Mesodermal cell (in vitro differentiated cells): ENCODE results near the gene PEAK3.
"Not testable (repeated sequence)": the region's sequence is repeated elsewhere in the genome, so short reads cannot be mapped to it uniquely, and the experiment has no call there.

ENCODE experiments used
- H3K27ac ChIP-seq: 2 replicates; pipeline ENCODE4 v1.7.0; 2013; ENCODE audit warnings: mild to moderate bottlenecking, low read depth, low read length, moderate library complexity; ENCODE audit not compliant: severe bottlenecking
- H3K36me3 ChIP-seq: 2 replicates; pipeline ENCODE4 v1.7.1; 2013; ENCODE audit warnings: mild to moderate bottlenecking, low read length, moderate library complexity; ENCODE audit not compliant: control insufficient read depth, insufficient read depth
- H3K4me1 ChIP-seq: one replicate; pipeline ENCODE4 v1.7.1; 2013; ENCODE audit warnings: mild to moderate bottlenecking, low read length; ENCODE audit not compliant: insufficient read depth, control insufficient read depth, poor library complexity, severe bottlenecking
- H3K4me3 ChIP-seq: 2 replicates; pipeline ENCODE4 v1.7.0; 2013; ENCODE audit warnings: low read length, control low read depth, mild to moderate bottlenecking; ENCODE audit not compliant: insufficient read depth, poor library complexity, severe bottlenecking; ENCODE audit errors: extremely low read depth
- H3K9me3 ChIP-seq: 2 replicates; pipeline ENCODE4 v1.7.1; 2013; ENCODE audit warnings: mild to moderate bottlenecking, low read length, moderate library complexity; ENCODE audit not compliant: control insufficient read depth
- WGBS, 2 experiments: methylation state at CpG; one replicate each; pipeline ENCODE4 v1.1.5; 2013; ENCODE audit warnings: missing lambda C conversion rate in 2 of 2; ENCODE audit not compliant: insufficient coverage in 2 of 2; 5-methylcytosine and 5-hydroxymethylcytosine counted together

Gene PEAK3

GRCh38 chr19:2287585-2288337 is 5.8 kb upstream of the PEAK3 start:
- H3K4me3 ChIP-seq: no peak overlapping the region
- no peak overlapping the region for H3K27ac ChIP-seq
- no peaks in the 10 kb centered on the region for H3K9me3 ChIP-seq
- no peaks in the 10 kb centered on the region for H3K36me3 ChIP-seq
- H3K4me1 ChIP-seq: peaks cover 13% of the 10 kb centered on the region
- 86 to 87% methylated on average over 10 to 13 of the region's 13 CpGs for WGBS, 2 experiments

GRCh38 chr19:2286402-2287140 is 4.6 kb upstream of the PEAK3 start:
- H3K4me1 ChIP-seq: peaks cover 13% of the 10 kb centered on the region
- no peak overlapping the region for H3K4me3 ChIP-seq
- 85 to 90% methylated on average over 16 to 18 of the region's 20 CpGs for WGBS, 2 experiments

GRCh38 chr19:2283835-2284507 is 2.0 kb upstream of the PEAK3 start:
- 91 to 94% methylated on average over 7 of the region's 8 CpGs for WGBS, 2 experiments
- Histone ChIP-seq H3K36me3 (no peaks in the 10 kb centered on the region), H3K4me1 (no peaks in the 10 kb centered on the region), H3K9me3 (no peaks in the 10 kb centered on the region), H3K27ac (no peak overlapping the region), H3K4me3 (no peak overlapping the region)

More at GRCh38 chr19:2286402-2287140, 4.6 kb upstream of the PEAK3 start:
- Histone ChIP-seq H3K27ac (no peak overlapping the region), H3K36me3 (no peaks in the 10 kb centered on the region), H3K9me3 (no peaks in the 10 kb centered on the region)

- Histone ChIP-seq H3K27ac (no peak overlapping the region), H3K36me3 (no peaks in the 10 kb centered on the region), H3K4me1 (no peaks in the 10 kb centered on the region), H3K9me3 (no peaks in the 10 kb centered on the region), H3K4me3 (no peak overlapping the region)
- 69 to 79% methylated on average over 10 of the region's 11 CpGs for WGBS, 2 experiments
Observed at GRCh38 chr19:2282862-2283237, 875 bp upstream of the PEAK3 start.

- not testable (repeated sequence) for H3K4me1 ChIP-seq, H3K9me3 ChIP-seq, H3K36me3 ChIP-seq, H3K27ac ChIP-seq
- WGBS, 2 experiments: 20 to 40% methylated on average over 2 to 5 of the region's 16 CpGs
- H3K4me3 ChIP-seq: peak overlapping the region; percentile 23
Observed at GRCh38 chr19:2281265-2282061, 512 bp downstream of the PEAK3 start.

GRCh38 chr19:2280633-2281264 is 1.2 kb downstream of the PEAK3 start:
- Histone ChIP-seq H3K36me3 (peaks cover 11% of the 10 kb centered on the region), H3K27ac (no peak overlapping the region), H3K4me1 (no peaks in the 10 kb centered on the region), H3K4me3 (no peak overlapping the region), H3K9me3 (no peaks in the 10 kb centered on the region)
- 83 to 86% methylated on average over 22 to 25 of the region's 26 CpGs for WGBS, 2 experiments

- WGBS, 2 experiments: 93 to 94% methylated on average over 23 to 29 of the region's 33 CpGs
- no peak overlapping the region for H3K27ac ChIP-seq
- peaks cover 5% of the 10 kb centered on the region for H3K4me1 ChIP-seq
- H3K36me3 ChIP-seq: peaks cover 25% of the 10 kb centered on the region
- H3K9me3 ChIP-seq: no peaks in the 10 kb centered on the region
- no peak overlapping the region for H3K4me3 ChIP-seq
Observed at GRCh38 chr19:2278459-2279158, 3.4 kb downstream of the PEAK3 start.

- Histone ChIP-seq H3K4me1 (peaks cover 13% of the 10 kb centered on the region), H3K36me3 (peaks cover 39% of the 10 kb centered on the region), H3K4me3 (no peak overlapping the region), H3K9me3 (no peaks in the 10 kb centered on the region), H3K27ac (no peak overlapping the region)
- WGBS, 2 experiments: 88 to 93% methylated on average over 8 of the region's 9 CpGs
Observed at GRCh38 chr19:2277138-2277537, 4.8 kb downstream of the PEAK3 start.

GRCh38 chr19:2276429-2276986 is 5.5 kb downstream of the PEAK3 start:
- Histone ChIP-seq H3K4me3 (no peak overlapping the region), H3K4me1 (peaks cover 17% of the 10 kb centered on the region), H3K9me3 (no peaks in the 10 kb centered on the region), H3K27ac (no peak overlapping the region), H3K36me3 (peaks cover 44% of the 10 kb centered on the region)
- WGBS, 2 experiments: 93 to 96% methylated on average over 20 to 21 of the region's 28 CpGs
